Upper lobe of left lung (tissue), 6 donors: ENCODE measurements around the gene TXNDC2. TPM values are rescaled to one million over a fixed set of nuclear protein-coding genes. Genes with fewer than 3 reads are reported as not detected.

Experiments used
- ATAC-seq, 2 donors: fragments of 200-7000 bp; cut with Tn5 transposase; one replicate each; pipeline ENCODE4 v1.9.1; 2022; ENCODE audit warnings: mild to moderate bottlenecking in 2 of 2, moderate library complexity in 2 of 2; ENCODE audit not compliant: low FRiP score in 2 of 2
- DNase-seq, 2 donors: peaks; one replicate each; pipeline ENCODE4 v3.0.0-alpha.2; 2019 to 2020
- H3K27ac ChIP-seq, 4 donors: fragments of 200-600 bp; sonication (generic); one replicate each; pipeline ENCODE4 v1.5.1; 2016 to 2019
- H3K27me3 ChIP-seq, 4 donors: fragments of 200-600 bp; sonication (generic); one replicate each; pipeline ENCODE4 v1.5.1; 2017 to 2019
- H3K36me3 ChIP-seq, 4 donors: fragments of 200-600 bp; sonication (generic); one replicate each; pipeline ENCODE4 v1.5.1; 2016 to 2019
- H3K4me1 ChIP-seq, 4 donors: fragments of 200-600 bp; sonication (generic); one replicate each; pipeline ENCODE4 v1.5.1; 2018 to 2019
- H3K4me3 ChIP-seq, 4 donors: fragments of 200-600 bp; sonication (generic); one replicate each; pipeline ENCODE4 v1.5.1; 2017 to 2019; ENCODE audit warnings: mild to moderate bottlenecking in 2 of 4, moderate library complexity in 1 of 4
- H3K9me3 ChIP-seq, 4 donors: fragments of 200-600 bp; sonication (generic); one replicate each; pipeline ENCODE4 v1.5.1; 2018 to 2019
- CTCF ChIP-seq, 6 experiments: fragments of 450-650 bp in 4 of 6; fragments of 200-600 bp in 2 of 6; sonication (generic) in 2 of 6; IDR thresholded peaks; one replicate each; pipeline ENCODE4 v1.5.1; 2016 to 2019; ENCODE audit warnings: antibody characterized with exemption in 6 of 6
- EP300 ChIP-seq, 4 donors: sonication (generic); formaldehyde crosslinking; IDR thresholded peaks; one replicate each; pipeline ENCODE4 v1.5.1; 2017; ENCODE audit warnings: antibody characterized with exemption in 4 of 4, control low read depth in 2 of 4
- POLR2A ChIP-seq, 4 donors: fragments of 450-650 bp; IDR thresholded peaks; one replicate each; pipeline ENCODE4 v1.5.1; 2016 to 2017; ENCODE audit warnings: antibody characterized with exemption in 4 of 4, mild to moderate bottlenecking in 2 of 4
- POLR2AphosphoS5 ChIP-seq, 2 donors: sonication (generic); formaldehyde crosslinking; IDR thresholded peaks; one replicate each; pipeline ENCODE4 v1.5.1; 2017; ENCODE audit warnings: antibody characterized with exemption in 2 of 2
- WGBS, 2 donors: methylation state at CpG; one replicate each; pipeline ENCODE4 v1.1.5; 2017 to 2018; 5-methylcytosine and 5-hydroxymethylcytosine counted together
- total RNA-seq, 6 donors: library from RNA; depleted of rRNA in 4 of 6; stranded (reverse); fragments of >200 nt in 4 of 6; gene quantifications; one replicate each; pipeline versions ENCODE4 v1.1.0 to v1.2.1, GENCODE V29; 2016 to 2021
- donor health status: DM: no; HTN: no; CAD: no; lungs with moderate emphysema.
- donor health status: DM: no; HTN: yes; CAD: no; lungs with severe emphysema.

The TXNDC2 gene
- total RNA-seq, 6 donors from 2014 or later = 0.30 to 0.49 (median 0.33) TPM; not detected in 3

- Histone ChIP-seq H3K9me3 (no peaks in the 10 kb centered on the region), H3K27me3 (no peaks in the 10 kb centered on the region), H3K4me1 (peaks cover 0 to 10% (median 5%) of the 10 kb centered on the region in 4 donors), H3K4me3 (no peak overlapping the region), H3K36me3 (no peaks in the 10 kb centered on the region), H3K27ac (no peak overlapping the region)
- DNase-seq (no peak), ATAC-seq (no peak)
- WGBS, 2 donors = 93 to 97% methylated on average over 6 of the region's 6 CpGs
- TF ChIP-seq EP300 (IDR thresholded peaks at IDR 0.05) (no peak), CTCF (IDR thresholded peaks at IDR 0.05) (no peak), POLR2A (IDR thresholded peaks at IDR 0.05) (no peak), POLR2AphosphoS5 (IDR thresholded peaks at IDR 0.05) (no peak)
Measured at GRCh38 chr18:9878783-9879242, 7.0 kb upstream of the TXNDC2 start.

- Histone ChIP-seq H3K9me3 (no peaks in the 10 kb centered on the region), H3K4me3 (no peak overlapping the region), H3K27me3 (no peaks in the 10 kb centered on the region), H3K4me1 (no peaks in the 10 kb centered on the region), H3K27ac (no peak overlapping the region), H3K36me3 (no peaks in the 10 kb centered on the region)
- ATAC-seq (no peak), DNase-seq (no peak)
- no peak for TF ChIP-seq POLR2A (IDR thresholded peaks at IDR 0.05)
- TF ChIP-seq EP300 (IDR thresholded peaks at IDR 0.05) = no peak
- TF ChIP-seq CTCF (IDR thresholded peaks at IDR 0.05) = no peak
- no peak for TF ChIP-seq POLR2AphosphoS5 (IDR thresholded peaks at IDR 0.05)
- 89 to 92% methylated on average over 6 of the region's 6 CpGs for WGBS, 2 donors
Measured at GRCh38 chr18:9884090-9884489, 1.7 kb upstream of the TXNDC2 start.

- DNase-seq = no peak
- Histone ChIP-seq H3K27me3 (no peaks in the 10 kb centered on the region), H3K4me1 (no peaks in the 10 kb centered on the region), H3K27ac (no peak overlapping the region), H3K4me3 (no peak overlapping the region), H3K9me3 (no peaks in the 10 kb centered on the region), H3K36me3 (no peaks in the 10 kb centered on the region)
- TF ChIP-seq EP300 (IDR thresholded peaks at IDR 0.05) = no peak
- TF ChIP-seq CTCF (IDR thresholded peaks at IDR 0.05) = no peak
- TF ChIP-seq POLR2AphosphoS5 (IDR thresholded peaks at IDR 0.05) = no peak
- no peak for TF ChIP-seq POLR2A (IDR thresholded peaks at IDR 0.05)
- ATAC-seq = no peak
- 89 to 93% methylated on average over 12 of the region's 12 CpGs for WGBS, 2 donors
Measured at GRCh38 chr18:9884532-9885140, 1.1 kb upstream of the TXNDC2 start.

- no peaks in the 10 kb centered on the region for H3K27me3 ChIP-seq
- H3K4me1 ChIP-seq = no peaks in the 10 kb centered on the region
- DNase-seq (no peak), ATAC-seq (no peak)
- TF ChIP-seq POLR2AphosphoS5 (IDR thresholded peaks at IDR 0.05) (no peak), POLR2A (IDR thresholded peaks at IDR 0.05) (no peak), CTCF (IDR thresholded peaks at IDR 0.05) (no peak), EP300 (IDR thresholded peaks at IDR 0.05) (no peak)
- no peaks in the 10 kb centered on the region for H3K36me3 ChIP-seq
- no peak overlapping the region for H3K4me3 ChIP-seq
- H3K9me3 ChIP-seq = no peaks in the 10 kb centered on the region
- no peak overlapping the region for H3K27ac ChIP-seq
- 96 to 100% methylated on average over 3 of the region's 3 CpGs for WGBS, 2 donors
Measured at GRCh38 chr18:9886005-9886348, 204 bp downstream of the TXNDC2 start.

GRCh38 chr18:9887992-9888391 lies 2.2 kb downstream of the TXNDC2 start:
- 95 to 97% methylated on average over 5 of the region's 5 CpGs for WGBS, 2 donors
- no peaks in the 10 kb centered on the region for H3K4me1 ChIP-seq
- no peak for DNase-seq
- H3K36me3 ChIP-seq = no peaks in the 10 kb centered on the region
- no peaks in the 10 kb centered on the region for H3K9me3 ChIP-seq
- H3K4me3 ChIP-seq = no peak overlapping the region
- no peak for ATAC-seq
- no peaks in the 10 kb centered on the region for H3K27me3 ChIP-seq
- TF ChIP-seq POLR2A (IDR thresholded peaks at IDR 0.05) (no peak), CTCF (IDR thresholded peaks at IDR 0.05) (no peak), EP300 (IDR thresholded peaks at IDR 0.05) (no peak), POLR2AphosphoS5 (IDR thresholded peaks at IDR 0.05) (no peak)
- no peak overlapping the region for H3K27ac ChIP-seq
